CD4-positive, alpha-beta memory T cell (primary cell): ENCODE measurements around the gene TMEM167B. TPM values are rescaled to one million over a fixed set of nuclear protein-coding genes. Genes with fewer than 3 reads are reported as not detected.

Experiments used
- CTCF ChIA-PET: fragments of 350-600 bp; sonication (Branson Sonifier 250); formaldehyde crosslinking; loops from one replicate; lab custom pipeline; 2021; ENCODE audit warnings: inconsistent platforms; ENCODE audit not compliant: partially characterized antibody; lab: Charles Lee
- POLR2A ChIA-PET: fragments of 350-600 bp; sonication (Branson Sonifier 250); formaldehyde crosslinking; loops from one replicate; lab custom pipeline; 2021; ENCODE audit not compliant: partially characterized antibody; lab: Charles Lee
- DNase-seq, 5 donors: peaks; one replicate each; pipeline versions ENCODE4 v3.0.0 to v3.0.0-alpha.2; 2020 to 2022; ENCODE audit warnings: mixed read lengths in 1 of 5
- H3K27ac ChIP-seq: one replicate; pipeline ENCODE4 v1.7.0; 2013; ENCODE audit warnings: low read depth, low read length
- H3K27me3 ChIP-seq: 2 replicates; pipeline ENCODE4 v1.7.0; 2013; ENCODE audit warnings: mild to moderate bottlenecking, low read length, moderate library complexity; ENCODE audit not compliant: insufficient read depth
- H3K36me3 ChIP-seq: 2 replicates; pipeline ENCODE4 v1.7.0; 2013; ENCODE audit warnings: mild to moderate bottlenecking, low read length, moderate library complexity; ENCODE audit not compliant: insufficient read depth
- H3K4me1 ChIP-seq: 2 replicates; pipeline ENCODE4 v1.7.0; 2013; ENCODE audit warnings: mild to moderate bottlenecking, low read length, moderate library complexity; ENCODE audit not compliant: insufficient read depth
- H3K4me3 ChIP-seq, 2 donors: one replicate each; pipeline ENCODE4 v1.7.0; 2013; ENCODE audit warnings: low read length in 2 of 2, mild to moderate bottlenecking in 1 of 2
- H3K9me3 ChIP-seq, 2 donors: one replicate each; pipeline ENCODE4 v1.7.0; 2013; ENCODE audit warnings: low read length in 2 of 2, control low read depth in 1 of 2; ENCODE audit not compliant: control insufficient read depth in 1 of 2
- H3K27ac Mint-ChIP-seq, 7 donors: one replicate each; pipeline ENCODE4 v1.8.0; 2020 to 2021; ENCODE audit warnings: mixed read lengths in 7 of 7, mild to moderate bottlenecking in 6 of 7, inconsistent platforms in 3 of 7, moderate library complexity in 3 of 7
- H3K27me3 Mint-ChIP-seq, 2 donors: one replicate each; pipeline ENCODE4 v1.8.0; 2020 to 2021; ENCODE audit warnings: mixed read lengths in 2 of 2
- H3K36me3 Mint-ChIP-seq, 2 donors: one replicate each; pipeline ENCODE4 v1.8.0; 2020 to 2021; ENCODE audit warnings: mixed read lengths in 2 of 2, inconsistent platforms in 1 of 2, mild to moderate bottlenecking in 1 of 2
- H3K4me1 Mint-ChIP-seq, 4 donors: one replicate each; pipeline ENCODE4 v1.8.0; 2020 to 2021; ENCODE audit warnings: mixed read lengths in 4 of 4, mild to moderate bottlenecking in 1 of 4
- H3K4me3 Mint-ChIP-seq, 8 donors: one replicate each; pipeline ENCODE4 v1.8.0; 2020 to 2021; ENCODE audit warnings: mixed read lengths in 8 of 8, mild to moderate bottlenecking in 7 of 8, moderate library complexity in 6 of 8, inconsistent platforms in 3 of 8
- H3K9me3 Mint-ChIP-seq, 8 donors: one replicate each; pipeline ENCODE4 v1.8.0; 2020 to 2021; ENCODE audit warnings: mixed read lengths in 8 of 8, mild to moderate bottlenecking in 5 of 8, inconsistent platforms in 3 of 8, moderate library complexity in 1 of 8
- intact Hi-C: fragments of 100-400 bp; cut with micrococcal nuclease; formaldehyde crosslinking; loops from one replicate; pipeline ENCODE4 v1.15.1; 2023
- polyA plus RNA-seq, 2 donors: library from polyadenylated mRNA; unstranded; fragments of 300-500 nt; fragmentation: Illumina TruSeq; gene quantifications; one replicate each; pipeline ENCODE4 v1.2.3, GENCODE V29; 2021
- total RNA-seq, 2 experiments: library from RNA; stranded (reverse); gene quantifications; one replicate each; pipeline ENCODE4 v1.2.3, GENCODE V29; 2021

The TMEM167B gene
- 10 to 100 TPM; 42.9 to 47.9 TPM for total RNA-seq
- polyA plus RNA-seq: 10 to 100 TPM; 38.8 to 41.5 TPM

DNA sequence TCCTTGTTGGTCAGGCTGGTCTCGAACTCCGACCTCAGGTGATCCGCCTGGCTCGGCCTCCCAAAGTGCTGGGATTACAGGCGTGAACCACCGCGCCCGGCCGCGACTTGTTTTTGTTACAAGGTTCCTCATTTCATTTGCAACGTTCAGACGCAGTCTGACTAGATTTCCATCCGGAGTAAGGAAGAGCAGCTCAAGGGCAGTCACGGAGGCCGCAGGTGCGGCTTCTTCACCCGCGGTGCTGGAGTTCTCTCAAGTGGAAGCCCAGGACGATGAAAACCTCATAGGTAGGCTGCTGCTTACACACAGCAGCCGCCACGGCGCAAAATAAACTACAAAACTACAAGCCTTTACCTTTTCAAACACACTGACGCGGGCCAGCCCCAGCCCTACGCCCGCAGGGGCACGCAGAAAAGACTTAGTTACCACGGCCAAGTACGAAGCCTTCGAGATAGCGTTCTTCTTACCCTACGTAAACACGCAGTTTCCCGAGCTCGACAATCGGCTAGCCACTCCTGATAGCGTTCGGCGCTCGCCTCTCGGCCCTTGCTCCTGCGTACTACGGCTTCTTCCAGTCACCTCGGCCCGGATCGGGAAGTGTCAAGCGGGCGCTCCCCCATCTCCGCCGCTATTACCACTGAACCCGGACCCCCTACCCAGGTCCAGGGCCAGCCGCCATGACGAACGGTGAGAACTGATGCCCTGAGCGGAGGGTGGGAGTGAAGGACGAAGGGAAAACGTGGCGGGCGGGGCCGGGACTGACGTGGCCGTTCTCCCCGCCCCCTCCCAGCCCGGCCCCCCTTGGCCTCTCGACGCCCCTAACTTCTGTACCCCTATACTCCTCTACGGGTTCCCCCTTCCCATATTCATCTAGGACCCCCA lies at the start of gene TMEM167B:
TMEM167B (plus strand) TSS at position 569 of the 882 bp plus-strand sequence; CDS start at position 678, 109 bp downstream.
- peak within 1 kb of the TSS; percentile 93 to 97 (median 94) for H3K4me3 Mint-ChIP-seq
- ChIA-PET CTCF (interaction anchor here (1.5 to 4.5 kb wide), 3 partner anchors 10 to 22 kb away, joined by 4 to 43 read pairs (median 14); partner anchors contain the start of gene TAF13), POLR2A (interaction anchor here (0.6 to 4.5 kb wide), 16 partner anchors 10 to 972 kb away, joined by 3 to 107 read pairs (median 4); partner anchors contain the start of genes ATXN7L2, CLCC1, ELAPOR1 and PRPF38B)
- H3K27me3 ChIP-seq: no peaks in the 10 kb centered on the region
- H3K36me3 ChIP-seq: peaks cover 12% of the 10 kb centered on the region
- H3K4me1 Mint-ChIP-seq: peaks cover 18 to 48% (median 36%) of the 10 kb centered on the region in 4 donors
- peak within 1 kb of the TSS; percentile 67 to 72 for H3K4me3 ChIP-seq
- H3K36me3 Mint-ChIP-seq: peaks cover 16 to 36% of the 10 kb centered on the region in 2 donors
- peaks cover 32% of the 10 kb centered on the region for H3K4me1 ChIP-seq
- peak within 1 kb of the TSS; percentile 90 for H3K27ac ChIP-seq
- peak; percentile 88 to 93 (median 89) for DNase-seq
- intact Hi-C loops: loop anchor here (1.0 kb wide), 3 partner anchors 10 to 48 kb away; partner anchors contain the start of genes TAF13 and WDR47
- peak within 1 kb of the TSS; percentile 89 to 99 (median 98) for H3K27ac Mint-ChIP-seq
- H3K27me3 Mint-ChIP-seq: no peaks in the 10 kb centered on the region
- H3K9me3 Mint-ChIP-seq: peaks cover 0 to 2% (median 0%) of the 10 kb centered on the region in 8 donors
- no peaks in the 10 kb centered on the region for H3K9me3 ChIP-seq

DNA sequence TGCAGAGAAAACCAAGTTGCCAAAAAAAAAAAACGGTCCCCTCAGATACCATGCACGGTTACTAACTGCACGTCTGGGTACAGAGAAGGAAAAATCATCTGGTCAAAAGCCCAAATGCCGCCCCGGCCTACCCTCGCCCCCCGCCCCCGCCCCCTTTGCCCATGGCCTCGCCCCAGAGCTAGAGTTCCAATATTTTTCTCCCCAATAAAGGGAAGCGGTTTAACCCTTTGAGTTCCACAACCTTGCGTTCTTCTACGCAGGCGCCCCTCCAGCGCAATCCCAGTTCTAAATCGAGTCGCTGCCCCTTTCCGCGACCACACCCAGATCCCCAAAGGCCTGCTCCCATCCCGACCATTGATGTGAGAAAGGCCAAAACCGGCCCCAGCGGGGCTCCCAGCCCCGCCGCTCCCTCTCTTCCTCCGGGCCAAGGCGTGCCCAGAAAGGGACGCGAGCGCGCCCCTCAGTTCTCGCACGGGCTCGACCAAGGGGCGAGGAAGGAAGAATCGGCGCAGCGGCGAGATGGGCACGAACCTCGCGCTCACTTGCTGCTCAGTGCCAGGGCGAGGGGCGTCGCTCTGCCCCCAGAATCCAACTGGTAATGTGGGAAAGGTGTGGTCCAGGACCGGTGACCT lies 49.5 kb upstream of the TMEM167B start:
- Mint-ChIP-seq H3K27ac (peak overlapping the region; percentile 78 to 96 (median 89)), H3K36me3 (peaks cover 0 to 2% of the 10 kb centered on the region in 2 donors), H3K27me3 (no peaks in the 10 kb centered on the region), H3K4me3 (peak overlapping the region; percentile 91 to 95 (median 93)), H3K4me1 (peaks cover 8 to 19% (median 14%) of the 10 kb centered on the region in 4 donors), H3K9me3 (no peaks in the 10 kb centered on the region)
- Histone ChIP-seq H3K27me3 (no peaks in the 10 kb centered on the region), H3K4me3 (peak overlapping the region; percentile 65 to 92), H3K9me3 (no peaks in the 10 kb centered on the region), H3K4me1 (peaks cover 14% of the 10 kb centered on the region), H3K36me3 (no peaks in the 10 kb centered on the region), H3K27ac (peak overlapping the region; percentile 84)
- no peak for DNase-seq
- intact Hi-C loops: loop anchor here (5.0 kb wide), 1 partner anchor 164 kb away; the partner anchor contains the start of gene GPSM2
- ChIA-PET POLR2A (interaction anchor here (0.7 to 3.9 kb wide), 6 partner anchors 50 to 173 kb away, joined by 3 to 53 read pairs (median 16); partner anchors contain the start of genes CLCC1, ELAPOR1, SARS1 and TMEM167B), CTCF (interaction anchor here (1.9 to 2.1 kb wide), 2 partner anchors 59 to 72 kb away, joined by 8 to 11 read pairs; a partner anchor contains a TSS)

DNA sequence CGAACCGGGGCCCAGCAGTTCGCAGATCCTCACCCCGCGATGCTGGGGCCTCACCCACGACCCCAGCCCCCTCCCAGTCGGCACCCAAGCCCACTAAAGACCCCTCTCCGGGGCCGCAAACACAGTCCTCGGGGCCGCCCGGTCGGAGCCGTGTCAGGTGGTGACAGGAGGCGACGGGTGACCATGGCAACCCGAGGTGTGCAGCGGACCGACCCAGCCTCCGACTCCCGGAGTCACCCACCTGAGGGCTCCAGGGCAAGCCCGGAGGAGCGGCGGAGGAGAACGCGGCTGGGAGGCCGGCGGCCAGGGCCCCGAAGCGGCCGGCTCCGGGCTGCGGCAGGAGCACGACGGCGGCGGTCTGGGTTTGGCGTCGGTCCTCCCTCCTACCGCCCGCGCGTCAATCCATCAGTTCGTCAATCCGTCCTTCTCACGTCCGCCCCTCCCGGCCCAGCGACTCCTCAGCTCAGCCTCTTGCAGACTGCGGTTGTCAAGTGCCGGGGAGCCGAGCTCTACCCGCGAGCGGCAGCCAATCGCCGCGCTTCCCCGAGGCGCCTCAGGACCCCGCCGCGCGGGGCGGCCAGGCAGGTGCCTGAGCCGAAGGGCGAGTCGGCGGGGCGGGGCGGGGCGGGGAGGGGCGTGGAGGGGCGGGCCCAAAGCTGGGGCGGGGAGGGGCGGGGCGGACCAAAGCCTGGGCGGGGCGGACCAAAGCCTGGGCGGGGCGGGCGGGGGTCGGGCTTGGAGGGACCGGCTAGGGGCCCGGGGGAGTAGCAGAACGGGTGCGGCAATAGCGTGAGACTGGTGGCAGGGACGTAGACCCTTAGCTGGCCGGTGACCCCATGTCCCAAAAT lies 48.7 kb upstream of the TMEM167B start, which contains the start of gene WDR47:
WDR47 (minus strand) TSS at position 482 of the 848 bp plus-strand sequence. CDS start 18,590 bp downstream, outside the sequence.
- peak within 1 kb of the TSS; percentile 65 to 92 for H3K4me3 ChIP-seq
- H3K27ac Mint-ChIP-seq: peak within 1 kb of the TSS; percentile 79 to 96 (median 93)
- H3K9me3 ChIP-seq: no peaks in the 10 kb centered on the region
- H3K4me1 ChIP-seq: peaks cover 14% of the 10 kb centered on the region
- H3K36me3 Mint-ChIP-seq: peaks cover 0 to 2% of the 10 kb centered on the region in 2 donors
- no peaks in the 10 kb centered on the region for H3K9me3 Mint-ChIP-seq
- peaks cover 8 to 19% (median 14%) of the 10 kb centered on the region in 4 donors for H3K4me1 Mint-ChIP-seq
- H3K27ac ChIP-seq: peak within 1 kb of the TSS; percentile 84
- peak; percentile 96 to 98 (median 97) for DNase-seq
- ChIA-PET POLR2A (interaction anchor here (1.0 to 3.9 kb wide), 13 partner anchors 34 to 841 kb away, joined by 3 to 53 read pairs (median 7); partner anchors contain the start of genes ATXN7L2, CLCC1, ELAPOR1 and GNAI3), CTCF (interaction anchor here (1.2 to 2.1 kb wide), 5 partner anchors 14 to 81 kb away, joined by 3 to 11 read pairs (median 8); partner anchors contain the start of gene ELAPOR1)
- H3K27me3 ChIP-seq: no peaks in the 10 kb centered on the region
- no peaks in the 10 kb centered on the region for H3K27me3 Mint-ChIP-seq
- H3K4me3 Mint-ChIP-seq: peak within 1 kb of the TSS; percentile 91 to 95 (median 93)
- intact Hi-C loops: loop anchor here (1.0 to 5.0 kb wide), 8 partner anchors 33 to 172 kb away; partner anchors contain the start of genes CLCC1, GPSM2 and TMEM167B
- no peaks in the 10 kb centered on the region for H3K36me3 ChIP-seq

DNA sequence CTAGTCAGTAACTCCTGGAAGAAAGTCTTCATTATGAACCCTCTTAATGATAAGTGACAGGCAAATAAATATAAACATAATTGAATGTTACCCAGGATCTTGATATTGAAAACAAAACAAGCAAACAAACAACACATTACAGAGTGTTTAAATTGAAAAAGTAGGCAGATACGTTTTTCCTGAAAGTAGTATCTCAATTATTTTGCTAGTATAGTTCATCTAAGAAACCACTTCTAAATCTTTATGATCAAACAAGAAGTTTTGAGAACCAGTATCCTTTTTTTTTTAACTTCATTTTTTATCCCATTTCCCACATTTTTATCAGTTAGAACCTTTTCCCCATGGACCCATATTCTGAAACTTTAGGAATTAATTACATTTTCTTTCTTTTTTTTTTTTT lies 45.0 kb upstream of the TMEM167B start:
- no peak overlapping the region for H3K27ac ChIP-seq
- peaks cover 0 to 1% of the 10 kb centered on the region in 2 donors for H3K27me3 Mint-ChIP-seq
- ChIA-PET POLR2A (no interaction called here), CTCF (interaction anchor here (1.3 kb wide), 2 partner anchors 54 to 67 kb away, joined by 3 to 4 read pairs; no protein-coding TSS in a partner anchor)
- peaks cover 8% of the 10 kb centered on the region for H3K4me1 ChIP-seq
- no peaks in the 10 kb centered on the region for H3K9me3 Mint-ChIP-seq
- peaks cover 4 to 11% (median 8%) of the 10 kb centered on the region in 4 donors for H3K4me1 Mint-ChIP-seq
- peak overlapping the region in 1 of 7 donors; percentile 44 for H3K27ac Mint-ChIP-seq
- no peaks in the 10 kb centered on the region for H3K27me3 ChIP-seq
- H3K4me3 Mint-ChIP-seq: no peak overlapping the region
- no peak overlapping the region for H3K4me3 ChIP-seq
- H3K36me3 Mint-ChIP-seq: peaks cover 0 to 2% of the 10 kb centered on the region in 2 donors
- DNase-seq: no peak
- H3K36me3 ChIP-seq: no peaks in the 10 kb centered on the region
- H3K9me3 ChIP-seq: no peaks in the 10 kb centered on the region
- intact Hi-C loops: no loop called here

DNA sequence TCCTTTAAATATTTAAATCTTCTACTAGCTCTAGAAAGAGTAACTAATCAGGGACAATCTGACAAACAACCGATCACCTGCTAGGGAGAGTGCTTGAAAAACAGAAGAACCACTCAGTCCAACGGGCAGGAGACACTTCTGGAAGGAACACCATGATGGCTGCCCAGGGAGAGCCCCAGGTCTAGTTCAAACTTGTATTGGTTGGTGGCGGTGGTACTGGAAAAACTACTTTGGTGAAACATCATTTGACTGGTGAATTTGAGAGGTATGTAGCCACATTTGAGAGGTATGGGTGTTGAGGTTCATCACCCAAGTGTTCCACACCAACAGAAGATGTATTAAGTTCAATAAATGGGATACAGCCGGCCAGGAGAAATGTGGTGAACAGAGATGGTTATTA lies 43.9 kb upstream of the TMEM167B start:
- intact Hi-C loops: no loop called here
- ChIA-PET CTCF (no interaction called here), POLR2A (no interaction called here)
- DNase-seq: no peak
- no peaks in the 10 kb centered on the region for H3K9me3 ChIP-seq
- Mint-ChIP-seq H3K36me3 (peaks cover 0 to 2% of the 10 kb centered on the region in 2 donors), H3K9me3 (no peaks in the 10 kb centered on the region), H3K27me3 (peaks cover 0 to 1% of the 10 kb centered on the region in 2 donors), H3K4me3 (no peak overlapping the region), H3K27ac (no peak overlapping the region), H3K4me1 (peaks cover 1 to 5% (median 3%) of the 10 kb centered on the region in 4 donors)
- H3K4me1 ChIP-seq: peaks cover 5% of the 10 kb centered on the region
- H3K27ac ChIP-seq: no peak overlapping the region
- no peaks in the 10 kb centered on the region for H3K27me3 ChIP-seq
- H3K4me3 ChIP-seq: no peak overlapping the region
- no peaks in the 10 kb centered on the region for H3K36me3 ChIP-seq

DNA sequence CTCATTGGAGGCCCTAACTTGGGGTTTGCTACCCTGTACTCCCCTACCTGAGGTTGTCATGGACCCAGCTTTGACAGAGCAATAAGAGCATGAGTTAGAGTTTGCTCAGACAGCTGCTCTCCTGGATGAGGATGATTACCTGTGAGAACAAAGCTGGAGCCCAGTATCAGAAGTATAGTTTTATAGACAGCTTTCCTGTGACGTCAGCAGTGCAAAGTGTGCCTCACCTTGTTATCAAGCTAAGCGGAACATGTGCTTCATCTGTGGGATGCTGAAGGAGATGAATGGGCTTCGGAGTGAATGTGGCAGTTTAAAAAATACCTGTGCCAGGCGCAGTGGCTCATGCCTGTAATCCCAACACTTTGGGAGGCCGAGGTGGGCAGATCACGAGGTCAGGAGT lies 43.2 kb upstream of the TMEM167B start:
- POLR2A ChIA-PET: no interaction called here
- H3K36me3 Mint-ChIP-seq: no peaks in the 10 kb centered on the region

More for the DNA sequence above, 43.2 kb upstream of the TMEM167B start:
- Histone ChIP-seq H3K4me3 (no peak overlapping the region), H3K36me3 (no peaks in the 10 kb centered on the region), H3K9me3 (no peaks in the 10 kb centered on the region), H3K27ac (no peak overlapping the region), H3K4me1 (peaks cover 4% of the 10 kb centered on the region), H3K27me3 (no peaks in the 10 kb centered on the region)
- Mint-ChIP-seq H3K27me3 (peaks cover 0 to 1% of the 10 kb centered on the region in 2 donors), H3K9me3 (no peaks in the 10 kb centered on the region), H3K4me1 (peaks cover 1 to 4% (median 3%) of the 10 kb centered on the region in 4 donors), H3K27ac (peak overlapping the region in 1 of 7 donors; percentile 65), H3K4me3 (no peak overlapping the region)
- CTCF ChIA-PET: no interaction called here
- intact Hi-C loops: no loop called here
- no peak for DNase-seq
